Measurements from ENCODE around the gene RCCD1.

Gene RCCD1

DNA sequence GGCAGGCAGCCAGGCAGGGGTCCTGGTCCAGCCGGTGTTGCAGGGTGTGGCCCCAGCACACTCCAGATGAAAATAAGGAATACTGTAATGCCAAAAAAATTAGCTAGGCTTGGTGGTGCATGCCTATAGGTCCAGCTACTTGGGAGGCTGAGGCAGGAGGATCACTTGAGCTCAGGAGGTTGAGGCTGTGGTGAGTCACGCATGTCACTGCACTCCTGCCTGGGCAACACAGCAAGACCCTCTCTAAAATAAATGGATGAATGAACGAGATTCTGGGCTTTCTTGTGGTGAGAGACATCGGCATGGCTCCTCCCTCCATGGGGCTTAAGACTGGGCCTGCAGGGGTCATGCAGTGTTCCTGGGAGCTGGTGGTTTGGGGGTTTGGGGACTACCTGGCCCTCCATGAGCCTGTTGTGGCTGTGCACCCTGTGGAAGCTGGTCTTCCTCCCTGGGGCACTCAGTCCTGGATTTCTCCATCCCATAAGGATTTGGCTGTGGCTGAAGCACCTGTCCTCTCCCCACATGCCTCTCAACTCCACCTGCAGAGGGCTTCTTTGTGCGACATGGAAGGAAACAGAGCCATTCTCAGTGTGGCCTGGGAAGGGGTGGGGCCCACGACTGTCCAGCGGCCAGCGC lies 7.6 kb upstream of the RCCD1 start:
- no peak for DNase-seq

DNA sequence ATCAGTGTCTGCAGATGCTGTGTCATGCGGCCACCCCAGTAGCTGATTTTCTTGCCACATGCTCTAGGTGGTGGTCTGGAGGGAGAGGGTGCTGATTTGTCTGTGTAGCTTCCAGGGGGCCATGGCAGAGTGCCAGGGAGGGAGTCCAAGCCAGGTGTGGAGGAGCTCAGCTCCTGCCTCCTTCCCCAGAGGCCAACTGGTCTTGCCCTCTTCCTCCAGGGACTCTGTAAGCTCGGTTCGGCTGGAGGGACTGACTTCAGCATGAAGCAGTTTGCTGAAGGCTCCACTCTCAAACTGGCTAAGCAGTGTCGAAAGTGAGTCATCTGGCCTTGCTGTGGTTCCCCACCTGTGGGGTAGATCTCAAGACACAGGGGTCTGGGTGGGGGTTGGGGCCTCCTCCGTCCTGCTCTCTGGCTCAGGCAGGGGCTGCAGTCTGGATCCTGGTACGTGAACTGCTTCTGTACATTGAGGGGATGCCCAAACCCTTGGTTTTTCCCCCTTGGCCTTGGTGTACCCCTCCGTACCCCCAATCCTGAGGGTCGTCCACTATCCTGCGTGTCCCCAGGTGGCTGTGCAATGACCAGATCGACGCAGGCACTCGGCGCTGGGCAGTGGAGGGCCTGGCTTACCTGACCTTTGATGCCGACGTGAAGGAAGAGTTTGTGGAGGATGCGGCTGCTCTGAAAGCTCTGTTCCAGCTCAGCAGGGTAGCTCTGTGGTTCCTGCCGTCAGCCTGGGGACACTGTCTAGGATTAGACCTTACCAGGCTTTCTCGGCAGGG lies 6.9 kb upstream of the RCCD1 start:
- no peak for DNase-seq

DNA sequence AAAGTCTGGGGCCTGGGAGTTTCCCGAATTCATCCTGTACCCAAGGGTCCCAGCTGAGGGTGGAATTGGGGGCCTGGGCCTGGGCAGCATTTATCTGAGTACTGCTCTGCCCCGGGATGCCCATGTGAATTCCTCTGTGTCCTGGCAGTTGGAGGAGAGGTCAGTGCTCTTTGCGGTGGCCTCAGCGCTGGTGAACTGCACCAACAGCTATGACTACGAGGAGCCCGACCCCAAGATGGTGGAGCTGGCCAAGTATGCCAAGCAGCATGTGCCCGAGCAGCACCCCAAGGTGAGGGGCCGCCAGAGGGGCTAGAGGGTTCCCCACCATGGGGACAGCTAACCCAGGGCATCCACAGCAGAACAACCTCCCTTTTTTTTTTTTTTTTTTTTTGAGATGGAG lies 6.2 kb upstream of the RCCD1 start:
- no peak for DNase-seq

DNA sequence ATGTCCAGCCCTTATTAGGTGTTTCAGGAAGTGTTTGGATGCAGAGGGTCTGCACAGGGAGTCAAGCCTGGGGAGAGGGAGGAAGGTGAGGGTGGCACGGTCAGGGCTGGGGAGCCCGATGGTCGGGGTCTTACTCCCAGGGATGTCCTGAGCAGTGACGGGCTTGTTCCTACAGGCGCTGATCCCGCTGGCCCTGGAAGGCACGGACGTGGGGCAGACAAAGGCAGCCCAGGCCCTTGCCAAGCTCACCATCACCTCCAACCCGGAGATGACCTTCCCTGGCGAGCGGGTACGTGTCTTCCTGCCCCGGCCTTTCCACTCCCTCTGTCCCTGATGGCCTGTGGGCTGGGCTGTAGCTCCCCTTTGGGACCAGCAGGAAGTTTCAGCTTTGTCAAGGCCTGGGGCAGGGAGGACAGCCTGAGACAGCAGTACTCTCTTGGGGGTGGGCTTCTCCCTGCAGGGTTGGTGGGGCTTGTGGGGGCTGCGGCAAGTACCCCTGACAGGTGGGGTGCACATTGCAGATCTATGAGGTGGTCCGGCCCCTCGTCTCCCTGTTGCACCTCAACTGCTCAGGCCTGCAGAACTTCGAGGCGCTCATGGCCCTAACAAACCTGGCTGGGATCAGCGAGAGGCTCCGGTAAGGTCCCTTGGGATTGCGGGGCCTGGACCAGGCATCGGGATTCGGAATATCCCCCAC lies 4.6 kb upstream of the RCCD1 start:
- no peak for DNase-seq

DNA sequence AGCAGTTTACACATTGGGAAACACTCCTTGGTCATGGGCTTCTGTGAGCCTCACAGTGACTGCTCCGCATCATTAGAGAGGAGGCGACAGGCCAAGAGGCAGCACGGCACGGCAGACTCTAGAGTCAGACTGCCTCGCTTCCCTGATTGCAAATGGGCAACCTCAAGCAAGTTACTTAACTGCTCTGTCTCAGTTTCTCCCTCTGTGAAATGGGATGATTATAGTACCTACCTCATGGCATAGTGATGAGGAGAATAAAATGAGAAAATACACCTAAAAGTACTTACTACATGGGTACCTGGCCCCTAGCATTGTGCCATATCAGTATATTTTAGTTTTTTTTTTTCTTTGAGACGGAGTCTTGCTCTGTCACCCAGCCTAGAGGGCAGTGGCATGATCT lies 4.0 kb upstream of the RCCD1 start:
- DNase-seq: no peak

DNA sequence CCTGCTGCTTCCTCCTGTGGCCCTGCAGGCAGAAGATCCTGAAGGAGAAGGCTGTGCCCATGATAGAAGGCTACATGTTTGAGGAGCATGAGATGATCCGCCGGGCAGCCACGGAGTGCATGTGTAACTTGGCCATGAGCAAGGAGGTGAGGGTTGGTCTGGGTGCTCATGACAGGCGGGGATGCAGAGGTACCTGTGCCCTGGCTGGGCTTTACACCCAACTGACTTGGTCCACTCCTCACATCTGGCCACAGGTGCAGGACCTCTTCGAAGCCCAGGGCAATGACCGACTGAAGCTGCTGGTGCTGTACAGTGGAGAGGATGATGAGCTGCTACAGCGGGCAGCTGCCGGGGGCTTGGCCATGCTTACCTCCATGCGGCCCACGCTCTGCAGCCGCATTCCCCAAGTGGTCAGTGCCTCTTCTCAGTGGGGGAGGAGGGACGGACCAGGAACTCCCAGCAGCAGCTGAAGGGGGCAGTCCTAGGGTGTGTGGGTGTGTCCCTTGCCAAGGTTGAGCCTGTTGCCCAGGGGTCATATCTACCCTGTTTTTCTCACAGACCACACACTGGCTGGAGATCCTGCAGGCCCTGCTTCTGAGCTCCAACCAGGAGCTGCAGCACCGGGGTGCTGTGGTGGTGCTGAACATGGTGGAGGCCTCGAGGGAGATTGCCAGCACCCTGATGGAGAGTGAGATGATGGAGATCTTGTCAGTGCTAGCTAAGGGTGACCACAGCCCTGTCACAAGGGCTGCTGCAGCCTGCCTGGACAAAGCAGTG lies 1.6 kb upstream of the RCCD1 start:
- no peak for DNase-seq

DNA sequence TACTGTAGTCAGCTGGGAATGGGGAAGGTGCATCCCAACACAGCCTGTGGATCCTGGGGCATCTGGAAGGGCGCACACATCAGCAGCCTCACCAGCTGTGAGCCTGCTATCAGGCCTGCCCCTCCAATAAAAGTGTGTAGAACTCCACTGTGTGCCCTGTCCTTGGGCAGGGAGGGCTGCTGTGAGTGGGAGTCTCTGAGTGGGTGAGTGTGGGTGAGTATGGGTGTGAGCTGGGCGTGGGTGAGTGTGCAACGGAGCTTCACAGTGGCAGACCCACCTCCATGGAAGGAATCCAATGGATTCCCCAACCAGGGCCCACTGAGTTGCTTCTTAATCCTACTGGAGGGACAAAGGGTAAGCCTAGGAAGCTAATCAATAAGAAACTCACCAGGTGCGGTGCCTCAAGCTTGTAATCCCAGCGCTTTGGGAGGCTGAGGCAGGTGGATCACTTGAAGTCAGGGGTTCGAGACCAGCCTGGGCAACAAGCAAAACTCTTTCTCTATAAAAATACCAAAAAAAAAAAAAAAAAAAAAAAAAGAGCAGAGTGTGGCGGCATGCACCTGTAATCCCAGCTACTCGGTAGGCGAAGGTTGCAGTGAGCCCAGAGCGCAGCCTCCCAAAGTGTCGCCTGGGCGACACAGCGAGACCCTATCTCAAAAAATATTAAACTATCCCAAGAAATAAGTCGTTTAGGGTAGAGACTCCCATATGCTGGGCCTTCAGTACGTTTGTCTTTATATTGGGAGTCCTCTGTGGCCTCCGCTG lies 555 bp upstream of the RCCD1 start:
- no peak for DNase-seq

DNA sequence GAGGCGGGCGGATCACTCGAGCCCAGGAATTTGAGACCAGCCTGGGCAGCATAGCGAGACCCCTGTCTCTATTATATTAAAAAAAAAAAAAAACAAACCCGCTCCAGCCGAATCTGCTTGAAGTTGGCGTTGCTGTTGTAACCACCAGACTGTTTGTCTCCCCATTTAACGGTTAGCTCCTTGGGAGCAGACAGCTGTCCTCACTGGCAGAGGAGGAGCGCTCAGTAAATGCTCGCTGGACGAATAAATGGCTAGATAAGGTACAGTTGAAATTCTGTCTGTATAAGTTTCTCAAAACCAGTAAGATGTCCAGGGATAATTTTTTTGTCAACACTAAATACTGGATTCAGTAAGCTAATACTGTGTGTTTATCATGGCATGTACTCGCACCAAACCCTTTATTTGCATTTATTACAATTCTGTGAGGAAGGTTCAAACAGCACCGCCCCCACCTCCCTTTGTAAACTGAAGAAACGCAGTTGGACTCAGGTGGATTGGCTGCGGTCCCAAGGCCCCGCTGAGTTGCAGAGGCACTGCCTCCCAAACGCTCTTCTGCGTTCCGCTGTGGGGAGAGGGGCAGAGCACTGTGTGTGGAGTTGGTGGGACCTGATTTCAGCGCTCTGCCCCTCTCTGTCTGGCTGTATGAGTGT lies 1.1 kb downstream of the RCCD1 start:
- no peak for DNase-seq

DNA sequence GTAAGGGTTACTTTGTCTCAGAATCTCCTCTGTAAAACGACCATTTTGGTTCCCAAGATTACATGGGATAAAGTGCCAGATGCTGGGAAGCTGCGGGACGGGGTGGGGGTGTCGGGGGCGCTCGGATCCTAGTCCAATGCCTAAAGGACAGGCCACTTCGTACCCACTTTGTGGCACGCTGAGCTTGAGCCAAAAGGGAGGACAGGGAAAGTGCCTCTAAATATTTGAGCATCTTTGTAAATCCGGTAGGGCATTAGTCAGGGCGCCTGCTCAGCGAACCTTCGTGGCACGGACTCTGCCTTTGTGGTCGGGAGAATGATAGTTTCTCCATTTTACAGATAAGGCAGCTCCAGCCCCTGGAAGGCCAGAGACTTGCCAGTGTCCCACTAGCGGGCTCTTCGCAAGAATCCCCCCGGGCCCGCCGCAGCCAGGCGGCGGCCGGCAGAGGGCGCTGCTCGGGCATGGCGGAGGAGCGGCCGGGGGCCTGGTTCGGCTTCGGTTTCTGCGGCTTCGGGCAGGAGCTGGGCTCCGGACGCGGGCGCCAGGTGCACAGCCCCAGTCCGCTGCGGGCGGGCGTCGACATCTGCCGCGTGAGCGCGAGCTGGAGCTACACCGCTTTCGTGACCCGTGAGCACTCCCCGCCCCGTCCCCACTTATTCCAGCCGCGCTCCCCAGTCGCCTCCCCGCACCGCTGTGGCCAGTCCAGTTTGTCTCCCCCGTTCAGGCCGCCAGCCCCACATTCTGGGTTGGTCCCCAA lies 1.8 kb downstream of the RCCD1 start:
- peak; percentile 73 for DNase-seq

DNA sequence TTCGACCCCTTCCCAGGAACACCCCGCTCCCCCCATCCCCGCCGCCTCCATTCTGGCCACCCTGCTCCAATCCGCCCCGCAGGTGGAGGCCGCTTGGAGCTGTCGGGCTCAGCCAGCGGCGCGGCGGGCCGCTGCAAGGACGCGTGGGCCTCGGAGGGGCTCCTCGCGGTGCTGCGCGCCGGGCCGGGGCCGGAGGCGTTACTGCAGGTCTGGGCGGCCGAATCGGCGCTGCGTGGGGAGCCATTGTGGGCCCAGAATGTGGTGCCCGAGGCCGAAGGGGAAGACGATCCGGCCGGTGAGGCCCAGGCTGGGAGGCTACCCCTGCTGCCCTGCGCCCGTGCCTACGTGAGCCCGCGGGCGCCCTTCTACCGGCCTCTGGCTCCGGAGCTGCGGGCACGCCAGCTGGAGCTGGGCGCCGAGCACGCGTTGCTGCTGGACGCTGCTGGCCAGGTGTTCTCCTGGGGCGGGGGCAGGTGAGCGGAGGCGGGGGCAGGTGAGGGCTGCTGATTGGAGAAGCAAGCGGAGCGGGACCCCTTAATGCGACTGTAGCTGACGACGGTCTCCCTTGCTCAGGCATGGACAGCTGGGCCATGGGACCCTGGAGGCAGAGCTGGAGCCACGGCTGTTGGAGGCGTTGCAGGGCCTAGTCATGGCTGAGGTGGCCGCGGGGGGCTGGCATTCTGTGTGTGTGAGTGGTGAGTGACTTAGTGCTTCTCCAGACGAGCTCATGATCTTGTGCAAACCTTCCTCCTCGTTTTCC lies 2.5 kb downstream of the RCCD1 start:
- DNase-seq: no peak

DNA sequence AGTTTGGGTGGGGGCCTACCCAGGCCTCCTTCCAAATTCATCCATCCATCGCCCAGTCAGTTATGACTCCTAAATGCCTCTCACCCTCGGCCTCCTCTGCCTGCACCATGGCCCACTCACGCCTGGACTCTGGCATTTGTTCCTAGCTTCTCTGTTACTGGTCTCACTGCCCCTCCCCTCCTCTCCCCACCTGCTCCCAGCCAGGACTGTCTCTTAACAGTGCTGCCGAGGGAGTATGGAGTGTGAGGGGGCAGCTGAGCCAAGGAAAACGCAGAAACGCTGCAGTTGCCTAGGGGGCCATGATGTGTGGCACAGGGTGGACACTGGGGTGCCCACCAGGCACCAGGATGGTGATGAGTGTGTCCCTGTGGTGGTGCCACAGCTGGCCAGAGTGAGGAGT lies 3.1 kb downstream of the RCCD1 start:
- DNase-seq: no peak

DNA sequence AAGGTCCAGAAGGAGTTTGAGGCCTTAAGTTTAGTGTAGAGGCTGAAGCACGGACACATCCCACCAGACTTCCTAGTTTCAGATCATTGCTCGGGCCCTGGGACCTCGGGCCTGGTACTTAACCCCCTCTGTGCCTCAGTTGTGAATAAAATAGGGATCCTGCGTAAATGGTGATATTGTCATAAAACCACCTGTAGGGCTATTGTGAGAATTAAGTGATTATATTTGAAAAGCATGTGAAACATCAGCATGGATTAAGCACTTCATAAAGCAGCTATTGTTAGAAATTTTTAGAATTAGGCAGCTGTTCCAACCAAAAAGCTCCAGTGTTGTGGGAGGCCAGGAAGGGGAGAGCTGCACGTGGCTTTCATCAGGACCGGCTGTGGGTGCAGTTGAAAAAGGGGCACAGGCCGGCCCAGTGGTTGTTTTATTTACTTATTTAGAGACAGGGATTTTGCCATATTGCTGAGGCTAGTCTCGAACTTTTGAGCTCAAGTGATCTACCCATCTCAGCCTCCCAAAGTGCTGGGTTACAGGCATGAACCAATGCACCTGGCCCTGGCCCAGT lies 4.4 kb downstream of the RCCD1 start:
- no peak for DNase-seq

DNA sequence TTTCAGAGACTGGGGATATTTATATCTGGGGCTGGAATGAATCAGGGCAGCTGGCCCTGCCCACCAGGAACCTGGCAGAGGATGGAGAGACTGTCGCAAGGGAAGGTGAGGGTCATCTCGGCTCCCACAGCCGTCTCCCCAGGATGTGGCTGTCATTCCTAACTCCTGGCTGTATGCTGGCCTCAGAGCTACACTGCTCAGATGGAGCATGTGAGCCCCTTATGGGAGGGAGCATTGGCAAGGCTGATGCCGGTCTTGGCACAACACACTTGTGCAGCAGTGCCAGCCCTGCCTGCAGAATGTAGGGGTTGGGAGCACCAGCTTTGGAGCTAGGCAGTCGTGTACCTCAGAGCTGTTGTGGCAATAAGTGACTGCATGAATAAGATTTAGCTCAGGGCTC lies 5.2 kb downstream of the RCCD1 start:
- DNase-seq: no peak

DNA sequence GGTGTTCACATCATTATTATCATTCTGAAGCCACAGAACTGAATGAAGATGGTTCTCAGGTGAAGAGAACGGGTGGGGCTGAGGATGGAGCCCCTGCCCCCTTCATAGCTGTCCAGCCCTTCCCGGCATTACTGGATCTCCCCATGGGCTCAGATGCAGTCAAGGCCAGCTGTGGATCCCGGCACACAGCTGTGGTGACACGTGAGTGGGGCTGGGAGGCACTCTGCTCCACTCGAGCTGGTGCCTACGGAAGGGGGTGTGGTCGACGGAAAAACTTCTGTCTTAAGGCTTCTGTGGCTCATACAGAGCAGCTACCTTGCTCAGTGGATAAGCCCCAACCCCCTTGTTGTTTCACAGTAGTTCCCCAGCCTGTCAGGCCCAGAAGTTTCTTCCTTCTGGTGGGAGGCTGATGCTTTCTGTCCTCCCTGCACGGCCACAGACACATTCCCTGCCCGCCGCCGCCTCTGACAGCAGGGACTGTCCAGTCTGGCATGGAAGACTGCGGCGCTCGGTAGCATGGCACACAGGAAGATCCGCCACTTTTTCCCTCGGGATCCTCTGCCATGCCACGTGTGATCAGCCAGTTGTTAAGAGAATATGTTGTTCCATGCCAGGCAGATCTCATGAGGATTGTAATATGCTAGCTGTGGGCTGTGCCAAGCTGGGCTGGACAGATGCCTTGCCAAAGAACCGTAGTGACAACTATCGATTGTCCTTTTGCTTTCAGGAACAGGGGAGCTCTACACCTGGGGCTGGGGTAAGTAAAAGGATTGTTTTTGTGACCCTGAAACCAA lies 5.8 kb downstream of the RCCD1 start:
- DNase-seq: no peak

DNA sequence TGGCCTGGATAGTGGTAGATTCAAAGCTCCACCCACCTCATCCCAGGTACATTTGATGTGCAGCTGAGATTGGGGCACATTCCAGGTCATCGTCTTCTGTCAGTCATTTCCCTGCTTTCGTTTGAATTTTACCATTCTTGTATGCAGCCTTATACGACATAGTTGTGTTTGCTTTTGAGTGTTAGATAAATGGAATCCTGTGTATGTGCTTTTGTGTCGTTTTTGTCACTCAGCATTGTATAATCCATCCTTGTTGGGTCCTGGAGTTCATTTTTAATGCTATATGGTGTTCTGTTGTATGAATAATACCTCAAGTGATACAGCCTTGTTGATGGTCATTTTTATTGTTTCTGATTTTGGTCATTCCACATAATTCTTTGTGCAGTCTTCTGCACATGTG lies 7.3 kb downstream of the RCCD1 start:
- DNase-seq: no peak

DNA sequence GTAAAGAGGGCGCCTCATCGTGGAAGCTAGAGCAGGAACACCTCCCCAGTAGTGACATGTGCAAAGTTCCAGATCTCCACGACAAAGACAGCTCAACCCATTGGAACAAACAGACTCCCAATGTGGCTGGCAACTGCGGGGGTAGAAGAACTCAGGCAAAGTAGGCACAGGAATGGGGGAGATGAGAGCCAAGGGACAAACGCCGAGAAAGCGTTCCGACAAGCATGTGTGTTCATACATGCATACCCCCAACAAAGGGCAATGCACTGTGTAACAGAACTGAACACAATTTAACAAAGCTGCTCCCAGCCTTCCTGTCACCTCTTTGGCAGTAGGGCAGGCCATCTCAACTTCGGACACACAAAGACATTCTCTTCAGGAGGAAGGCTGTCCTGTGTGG lies 11.6 kb downstream of the RCCD1 start:
- no peak for DNase-seq

DNA sequence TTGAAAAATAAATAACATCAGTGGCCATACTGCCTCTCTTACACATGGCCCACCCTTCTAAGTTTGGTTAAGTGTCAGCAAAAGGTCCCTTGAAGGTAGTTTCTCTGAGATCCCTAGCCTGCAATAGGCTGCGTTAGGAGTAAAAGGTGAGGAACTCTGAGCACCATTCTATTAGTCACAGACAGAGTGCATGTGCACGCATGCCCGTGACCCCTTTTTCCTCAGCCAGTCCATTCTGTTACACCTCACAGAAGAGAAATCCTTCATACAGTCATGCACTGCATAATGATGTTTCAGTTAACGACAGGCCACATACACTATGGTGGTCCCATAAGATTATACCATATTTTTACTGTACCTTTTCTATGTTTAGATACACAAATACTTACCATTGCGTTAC lies 12.5 kb downstream of the RCCD1 start:
- no peak for DNase-seq

DNA sequence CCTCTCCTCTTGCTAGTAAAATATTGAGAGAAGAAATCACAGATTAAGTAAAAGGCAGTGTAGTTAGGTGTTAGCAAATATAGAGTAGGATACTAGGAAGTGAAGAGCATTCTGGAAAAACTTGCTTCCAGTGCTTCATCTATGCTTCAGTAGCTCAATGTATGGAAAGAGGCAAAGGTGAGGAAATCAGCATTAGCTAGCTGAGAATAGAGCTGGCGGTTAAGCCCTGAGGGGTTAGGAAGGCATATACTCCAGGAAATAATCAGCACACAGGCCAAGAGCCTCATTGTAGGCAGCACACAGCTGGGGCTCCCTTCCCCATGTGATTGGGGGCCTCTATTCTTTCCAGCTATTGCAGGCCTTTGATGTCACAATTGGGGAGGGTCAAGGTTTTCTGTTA lies 13.8 kb downstream of the RCCD1 start:
- no peak for DNase-seq

DNA sequence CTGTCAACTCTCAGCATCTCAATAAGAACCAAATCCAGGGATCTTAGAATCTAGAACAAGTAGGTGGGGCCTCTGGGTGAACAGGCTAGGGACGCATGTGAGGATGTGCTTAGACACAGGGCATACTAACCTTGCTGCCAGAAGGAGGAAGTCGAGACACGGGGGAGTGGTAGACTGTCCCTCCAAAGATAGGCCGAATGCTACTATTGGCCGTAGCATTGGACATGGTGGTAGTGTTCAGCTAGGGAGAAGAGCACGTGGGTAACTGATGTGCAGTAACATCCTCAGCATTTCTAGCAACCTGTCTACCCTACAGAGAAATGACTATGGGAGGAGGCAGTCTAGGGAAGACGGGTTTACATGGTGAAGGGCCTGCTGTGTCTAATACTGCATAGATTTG lies 15.6 kb downstream of the RCCD1 start:
- no peak for DNase-seq
